Mucosa of descending colon (tissue), 3 donors: ENCODE measurements around the gene MYO10. TPM values are rescaled to one million over a fixed set of nuclear protein-coding genes. Genes with fewer than 3 reads are reported as not detected.
"Not testable (repeated sequence)": the region's sequence is repeated elsewhere in the genome, so short reads cannot be mapped to it uniquely, and the experiment has no call there.

Experiments used
- ATAC-seq: fragments of 200-7000 bp; cut with Tn5 transposase; one replicate; pipeline ENCODE4 v1.9.1; 2020; ENCODE audit warnings: mild to moderate bottlenecking, moderate library complexity
- DNase-seq, 3 donors: peaks; one replicate each; pipeline ENCODE4 v3.0.0-alpha.2; 2020
- H3K36me3 ChIP-seq: fragments of 200-600 bp; one replicate; pipeline ENCODE4 v1.8.0; 2021; ENCODE audit warnings: low read depth, mild to moderate bottlenecking
- H3K4me1 ChIP-seq: fragments of 200-600 bp; one replicate; pipeline ENCODE4 v1.8.0; 2021; ENCODE audit warnings: low read depth, mild to moderate bottlenecking
- H3K4me3 ChIP-seq: fragments of 200-600 bp; one replicate; pipeline ENCODE4 v1.8.0; 2021; ENCODE audit warnings: mild to moderate bottlenecking
- H3K9me3 ChIP-seq: fragments of 200-600 bp; one replicate; pipeline ENCODE4 v1.8.0; 2021; ENCODE audit warnings: mild to moderate bottlenecking
- intact Hi-C, 2 donors: fragments of 100-400 bp; cut with DNase I in 1 of 2; cut with micrococcal nuclease in 1 of 2; formaldehyde crosslinking; loops; one replicate each; pipeline versions ENCODE4 v1.11.0 to v1.11.1; 2022; cut with DNase I, micrococcal nuclease
- total RNA-seq, 3 donors: library from RNA; stranded (reverse); fragmentation: NEBNext Ultra II Directional in 2 of 3; extraction: Animal tissue kit (Norgen Biotek cat#: 25700) in 2 of 3; gene quantifications; one replicate each; pipeline versions ENCODE4 v1.2.1 to v1.2.4, GENCODE V29; 2021 to 2023
- TF ChIP-seq, protein P1 (sequence below): fragments of 200-600 bp; IDR thresholded peaks from one replicate; pipeline ENCODE4 v1.8.0; 2022; ENCODE audit warnings: antibody characterized with exemption, mild to moderate bottlenecking
- donor health status: DM: no; HTN: no; CAD: no; lungs with moderate emphysema.
- donor health status: DM: no; HTN: no; CAD: no.
- donor health status: DM: no; HTN: yes; CAD: no.

The MYO10 gene
- total RNA-seq, 3 donors from 2014 or later, result 29.4 to 87.8 (median 61.3) TPM

DNA sequence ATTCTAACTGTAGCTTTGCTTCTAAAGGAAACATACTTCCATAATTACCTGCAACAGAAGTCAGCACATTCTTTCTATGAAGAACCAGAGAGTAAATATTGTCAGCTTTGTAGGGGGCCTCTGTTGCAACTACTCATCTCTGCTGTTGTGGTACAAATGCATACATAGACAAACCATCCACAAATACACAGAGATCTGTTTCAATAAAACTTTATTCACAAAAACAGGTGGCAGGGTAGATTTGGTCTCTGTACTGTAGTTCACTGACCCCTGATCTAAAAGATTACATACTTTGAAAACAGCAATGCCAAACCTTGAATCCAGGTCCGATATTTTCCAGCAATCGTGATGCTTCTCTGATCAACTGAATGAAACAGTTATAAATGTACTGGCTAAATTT is 274.4 kb downstream of the MYO10 start:
- H3K4me3 ChIP-seq, result no peak overlapping the region
- intact Hi-C loops, result loop anchor here in 1 of 2 donors (10.0 kb wide), 1 partner anchor 177 kb away; no protein-coding TSS in a partner anchor
- DNase-seq (no peak), ATAC-seq (no peak)
- H3K9me3 ChIP-seq, result no peaks in the 10 kb centered on the region
- no peaks in the 10 kb centered on the region for H3K36me3 ChIP-seq
- H3K4me1 ChIP-seq, result peaks cover 2% of the 10 kb centered on the region
- TF ChIP-seq, protein P1, sequence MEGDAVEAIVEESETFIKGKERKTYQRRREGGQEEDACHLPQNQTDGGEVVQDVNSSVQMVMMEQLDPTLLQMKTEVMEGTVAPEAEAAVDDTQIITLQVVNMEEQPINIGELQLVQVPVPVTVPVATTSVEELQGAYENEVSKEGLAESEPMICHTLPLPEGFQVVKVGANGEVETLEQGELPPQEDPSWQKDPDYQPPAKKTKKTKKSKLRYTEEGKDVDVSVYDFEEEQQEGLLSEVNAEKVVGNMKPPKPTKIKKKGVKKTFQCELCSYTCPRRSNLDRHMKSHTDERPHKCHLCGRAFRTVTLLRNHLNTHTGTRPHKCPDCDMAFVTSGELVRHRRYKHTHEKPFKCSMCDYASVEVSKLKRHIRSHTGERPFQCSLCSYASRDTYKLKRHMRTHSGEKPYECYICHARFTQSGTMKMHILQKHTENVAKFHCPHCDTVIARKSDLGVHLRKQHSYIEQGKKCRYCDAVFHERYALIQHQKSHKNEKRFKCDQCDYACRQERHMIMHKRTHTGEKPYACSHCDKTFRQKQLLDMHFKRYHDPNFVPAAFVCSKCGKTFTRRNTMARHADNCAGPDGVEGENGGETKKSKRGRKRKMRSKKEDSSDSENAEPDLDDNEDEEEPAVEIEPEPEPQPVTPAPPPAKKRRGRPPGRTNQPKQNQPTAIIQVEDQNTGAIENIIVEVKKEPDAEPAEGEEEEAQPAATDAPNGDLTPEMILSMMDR, result no peak

DNA sequence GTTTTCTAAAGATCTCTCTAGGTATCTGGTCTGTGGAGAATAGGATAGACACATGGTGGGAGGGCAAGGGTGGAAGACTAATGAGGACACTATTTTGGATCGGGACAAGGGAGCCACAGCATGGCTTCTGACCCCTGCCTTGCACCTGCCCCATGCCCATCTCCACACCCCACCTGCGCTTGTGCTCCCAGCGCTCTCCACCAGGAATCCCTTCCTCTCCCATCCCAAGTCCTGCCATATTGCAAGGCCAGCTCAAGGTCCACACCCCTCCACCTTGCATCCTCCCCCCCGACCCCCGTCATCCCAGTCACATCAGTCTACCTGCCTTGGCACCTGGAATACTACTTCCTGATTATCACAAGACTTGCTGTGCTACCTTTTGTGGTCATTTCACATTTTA is 275.1 kb downstream of the MYO10 start:
- TF ChIP-seq, protein P1, result no peak
- no peaks in the 10 kb centered on the region for H3K4me1 ChIP-seq
- H3K9me3 ChIP-seq, result no peaks in the 10 kb centered on the region
- intact Hi-C loops, result loop anchor here in 1 of 2 donors (10.0 kb wide), 1 partner anchor 176 kb away; no protein-coding TSS in a partner anchor
- ATAC-seq (no peak), DNase-seq (no peak)
- H3K4me3 ChIP-seq, result no peak overlapping the region
- no peaks in the 10 kb centered on the region for H3K36me3 ChIP-seq

DNA sequence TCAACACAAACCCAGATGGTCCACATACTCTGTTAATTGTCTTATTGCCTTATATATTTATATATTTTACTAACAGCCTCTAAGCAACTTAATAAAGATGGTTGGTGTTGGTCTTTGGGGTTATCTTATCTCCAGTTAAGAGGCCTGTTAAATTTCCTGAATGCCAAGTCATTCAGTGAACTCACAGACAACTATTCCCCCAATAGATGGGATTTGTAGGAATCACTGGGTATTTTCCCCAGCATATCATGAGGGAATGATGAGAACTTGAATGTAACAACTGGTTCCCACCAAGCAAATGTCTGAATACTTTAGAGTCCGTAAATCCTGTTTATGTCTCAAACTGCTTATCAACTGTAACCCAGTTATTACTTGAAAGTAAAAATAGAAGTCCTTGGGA is 276.6 kb downstream of the MYO10 start:
- Histone ChIP-seq H3K4me3 (no peak overlapping the region), H3K36me3 (no peaks in the 10 kb centered on the region)
- intact Hi-C loops, result no loop called here

DNA sequence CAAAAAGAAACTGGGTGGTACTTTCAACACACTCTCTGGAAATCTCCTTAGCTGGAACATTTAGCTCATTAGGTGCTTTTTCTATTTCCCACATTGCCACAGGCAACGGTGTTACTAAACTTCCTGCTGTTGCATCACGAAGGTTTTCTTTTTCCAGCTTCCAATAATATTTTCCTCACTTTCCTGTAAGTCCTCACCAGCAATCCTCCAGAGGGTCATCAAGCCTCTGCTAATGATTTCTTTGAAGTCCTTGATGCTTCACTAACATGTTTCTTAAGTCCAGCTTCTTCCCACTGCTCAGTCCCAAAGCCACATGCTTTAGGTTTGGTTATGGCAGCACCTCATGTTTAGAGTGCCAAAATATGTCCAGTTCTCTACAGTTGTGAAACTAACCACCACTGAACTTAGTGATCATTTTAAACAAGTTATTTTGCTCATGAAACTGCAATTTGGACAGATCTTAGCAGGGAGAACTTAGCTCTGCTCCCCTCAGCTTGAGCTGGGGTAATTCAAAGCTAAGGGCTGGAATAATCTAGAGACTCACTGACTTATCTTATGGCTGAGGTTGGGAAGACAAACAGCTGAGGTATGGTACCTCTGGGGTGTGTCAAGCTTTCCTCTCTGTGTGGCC is 279.4 kb downstream of the MYO10 start:
- Histone ChIP-seq H3K9me3 (no peaks in the 10 kb centered on the region), H3K4me3 (no peak overlapping the region), H3K36me3 (no peaks in the 10 kb centered on the region), H3K4me1 (no peaks in the 10 kb centered on the region)
- ATAC-seq (no peak), DNase-seq (no peak)
- intact Hi-C loops, result no loop called here
- TF ChIP-seq, protein P1, result no peak

More for the DNA sequence above, 276.6 kb downstream of the MYO10 start:
- no peak for ATAC-seq
- no peak for DNase-seq
- Histone ChIP-seq H3K4me1 (no peaks in the 10 kb centered on the region), H3K9me3 (no peaks in the 10 kb centered on the region)
- TF ChIP-seq, protein P1, result no peak

DNA sequence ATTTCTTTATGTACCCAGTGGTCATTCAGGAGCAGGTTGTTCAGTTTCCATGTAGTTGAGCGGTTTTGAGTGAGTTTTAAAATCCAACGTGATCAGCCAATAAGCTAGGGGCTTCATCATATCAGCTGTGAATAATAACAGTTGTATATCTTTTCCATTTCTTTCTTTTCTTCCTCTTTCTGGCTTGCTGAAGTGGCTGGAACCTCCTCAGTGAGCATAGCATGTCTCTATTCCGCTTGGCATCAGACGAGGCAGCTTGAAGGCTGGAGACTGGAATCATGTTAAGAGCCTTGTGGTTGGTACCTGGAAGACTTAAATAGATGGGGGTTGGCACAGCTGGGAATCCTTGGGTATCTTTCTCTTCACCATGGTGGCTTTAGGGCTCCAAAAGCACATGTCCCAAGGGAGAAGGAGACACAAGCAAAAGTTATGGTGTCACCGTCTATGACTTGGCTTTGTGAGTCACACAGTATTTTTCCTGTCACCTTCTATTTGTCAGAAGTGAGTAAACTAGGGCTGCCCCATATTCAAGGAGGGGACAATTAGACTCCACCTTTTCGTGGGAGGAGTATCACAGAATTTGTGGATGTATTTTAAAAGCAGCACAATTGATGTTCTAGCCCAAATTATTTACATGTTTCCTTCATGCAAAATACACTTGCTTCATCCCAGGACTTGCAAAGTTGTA is 281.3 kb downstream of the MYO10 start:
- H3K36me3 ChIP-seq, result no peaks in the 10 kb centered on the region
- ATAC-seq, result no peak
- TF ChIP-seq, protein P1, result no peak
- no peak for DNase-seq
- H3K9me3 ChIP-seq, result no peaks in the 10 kb centered on the region
- H3K4me3 ChIP-seq, result no peak overlapping the region
- no peaks in the 10 kb centered on the region for H3K4me1 ChIP-seq
- intact Hi-C loops, result no loop called here

- H3K36me3 ChIP-seq, H3K4me3 ChIP-seq, ATAC-seq, H3K4me1 ChIP-seq, intact Hi-C loops, DNase-seq, H3K9me3 ChIP-seq: not testable (repeated sequence)
Measured at GRCh38 chr5:16648739-16649138, 287.3 kb downstream of the MYO10 start.
